AG08395 (cell line): ENCODE measurements around the gene UBTF.

Experiments used
- DNase-seq: peaks from one replicate; pipeline ENCODE4 v3.0.0; 2012; ENCODE audit warnings: mixed read lengths, low spot score

UBTF gene

DNA sequence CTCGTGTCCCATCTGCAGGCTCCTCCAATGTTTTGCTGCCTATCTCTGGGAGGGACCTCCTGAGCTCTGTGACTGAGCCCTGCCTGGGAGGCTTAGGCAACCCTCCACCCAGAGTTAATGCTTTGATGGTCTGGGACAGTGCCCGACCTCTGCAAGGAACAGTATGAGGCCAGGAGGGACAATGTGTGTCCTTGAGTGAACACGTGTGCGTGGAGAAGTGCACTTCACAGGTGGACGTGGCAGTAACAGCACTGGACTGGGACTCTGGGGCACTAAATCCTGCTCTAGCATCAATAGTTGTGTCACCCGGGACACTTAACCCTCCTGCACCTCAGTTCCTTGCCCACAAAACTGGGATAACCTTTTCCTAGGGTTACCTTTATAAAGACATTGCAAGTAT is 4.6 kb downstream of the UBTF start:
- no peak for DNase-seq

DNA sequence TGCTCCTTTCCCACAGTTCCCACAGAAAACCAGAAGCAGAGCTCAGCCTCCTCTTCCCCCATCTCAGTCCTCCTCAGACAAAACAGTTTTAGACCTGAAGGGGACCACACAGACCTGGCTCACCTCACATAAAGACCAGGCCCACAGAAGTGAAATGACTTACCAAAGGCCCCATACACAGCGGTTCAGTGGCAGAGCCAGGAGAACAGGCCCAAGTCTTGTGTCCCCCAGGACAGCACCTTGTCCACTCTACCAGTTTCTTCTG is 5.3 kb downstream of the UBTF start:
- DNase-seq: no peak

DNA sequence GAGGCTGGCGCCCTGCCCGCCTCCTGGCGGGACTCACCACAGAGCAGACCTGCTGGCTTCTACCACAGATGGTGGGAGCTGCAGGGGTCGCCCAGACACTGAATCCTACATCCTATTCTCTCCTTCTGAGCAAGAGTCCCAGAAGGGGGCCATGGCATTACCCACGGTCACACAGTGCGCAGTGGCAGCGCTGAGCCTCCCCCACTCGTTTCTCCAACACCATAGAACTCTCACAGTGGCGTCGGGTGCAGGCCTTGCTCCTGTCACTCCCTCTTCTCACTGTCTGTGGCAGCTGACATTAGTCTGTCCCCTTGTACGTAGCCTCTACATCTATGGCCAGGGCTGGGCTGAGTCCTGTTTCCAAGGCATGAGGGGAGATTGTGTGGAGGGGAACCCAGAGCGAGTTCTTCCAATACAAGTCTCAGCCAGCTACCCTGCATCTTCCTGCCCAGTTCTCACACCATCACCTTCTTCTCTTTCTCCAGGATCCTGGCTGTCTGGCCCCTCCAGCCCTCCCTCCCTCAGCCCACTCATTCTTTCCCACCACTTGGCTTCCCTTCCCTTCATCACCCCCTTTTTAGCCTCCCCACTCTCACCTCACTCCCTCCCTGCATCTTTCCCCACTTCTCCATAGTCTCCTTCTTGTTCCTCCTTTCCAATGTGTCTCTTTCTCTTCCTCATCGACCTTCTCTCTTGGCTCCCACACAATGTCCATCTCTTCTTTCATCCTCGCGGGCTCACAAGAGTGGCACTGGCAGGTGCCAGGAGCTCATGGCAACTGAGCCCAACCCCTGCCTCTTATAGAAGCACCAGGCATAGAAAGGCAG is 5.9 kb downstream of the UBTF start:
- no peak for DNase-seq

- DNase-seq: no peak
Measured at GRCh38 chr17:44212507-44213402, 6.7 kb downstream of the UBTF start.

DNA sequence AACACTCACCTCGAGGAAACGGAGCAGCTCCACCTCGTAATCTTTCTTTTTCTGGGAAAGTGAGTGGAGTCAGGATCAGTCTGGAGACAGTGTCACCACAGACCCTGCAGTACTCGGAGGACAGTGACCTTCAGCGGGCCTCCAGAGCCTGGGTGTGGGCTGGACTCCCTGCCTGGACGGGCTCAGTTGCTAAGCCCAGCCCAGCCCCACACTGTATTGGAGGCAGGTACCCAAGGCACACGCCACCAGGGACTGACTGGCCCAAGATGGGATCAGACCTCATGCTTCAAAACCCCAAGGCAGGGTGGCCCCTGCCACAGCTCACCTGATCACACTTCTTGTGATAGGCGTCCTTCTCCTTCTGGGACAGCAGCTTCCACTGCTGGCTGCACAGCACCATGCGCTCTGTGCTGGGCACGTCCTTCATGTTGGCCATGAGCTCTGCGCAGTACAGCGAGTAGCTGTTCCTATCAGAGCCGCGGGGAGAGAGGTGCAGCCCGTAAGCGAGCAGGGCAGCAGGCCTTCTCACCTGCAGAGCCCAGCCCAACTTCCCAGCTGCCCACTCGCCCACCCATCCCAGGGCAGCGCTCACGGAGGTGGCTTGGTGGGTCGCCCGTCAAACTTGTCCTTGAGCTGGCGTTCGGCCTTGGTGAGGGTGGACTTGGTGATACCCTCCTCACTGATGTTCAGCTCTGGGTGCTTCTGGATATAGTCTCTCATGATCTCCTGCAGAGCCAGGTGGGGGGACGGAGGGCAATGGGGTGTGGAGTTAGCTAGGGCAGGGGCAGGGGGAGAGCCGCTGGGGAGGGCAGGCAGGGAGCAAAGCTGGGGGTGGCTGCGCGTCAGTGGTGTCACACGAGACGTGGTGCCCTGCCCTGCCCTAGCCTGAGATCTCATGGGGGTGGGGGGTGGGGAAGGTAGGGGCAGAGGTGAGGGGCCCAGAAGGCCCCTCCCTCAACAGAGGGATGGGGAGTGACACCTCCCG is 7.9 kb downstream of the UBTF start:
- DNase-seq: no peak

GRCh38 chr17:44210342-44211192 is 8.9 kb downstream of the UBTF start:
- DNase-seq: peak; percentile 92

GRCh38 chr17:44209786-44210341 is 9.6 kb downstream of the UBTF start:
- DNase-seq: no peak

GRCh38 chr17:44207743-44208142 is 11.7 kb downstream of the UBTF start:
- DNase-seq: no peak

GRCh38 chr17:44207319-44207718 is 12.2 kb downstream of the UBTF start:
- no peak for DNase-seq

DNA sequence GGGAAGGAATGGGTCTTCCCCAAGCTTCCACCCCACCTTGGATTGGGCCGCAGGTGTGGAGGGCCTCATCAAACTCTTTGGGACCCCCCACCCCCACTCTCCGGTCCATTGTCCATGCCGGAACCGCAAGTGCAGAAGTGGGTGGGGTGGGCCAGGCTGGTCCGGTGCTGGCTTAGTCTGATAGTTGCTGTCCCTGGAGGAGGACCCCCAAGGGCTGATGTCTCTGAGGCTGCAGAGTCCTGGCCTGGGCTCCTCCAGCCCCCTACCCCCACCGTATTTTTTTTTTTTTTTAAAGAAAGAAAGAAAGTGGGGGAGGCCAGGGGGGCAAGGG is 12.7 kb downstream of the UBTF start:
- no peak for DNase-seq

- no peak for DNase-seq
Measured at GRCh38 chr17:44205962-44206824, 13.3 kb downstream of the UBTF start.

DNA sequence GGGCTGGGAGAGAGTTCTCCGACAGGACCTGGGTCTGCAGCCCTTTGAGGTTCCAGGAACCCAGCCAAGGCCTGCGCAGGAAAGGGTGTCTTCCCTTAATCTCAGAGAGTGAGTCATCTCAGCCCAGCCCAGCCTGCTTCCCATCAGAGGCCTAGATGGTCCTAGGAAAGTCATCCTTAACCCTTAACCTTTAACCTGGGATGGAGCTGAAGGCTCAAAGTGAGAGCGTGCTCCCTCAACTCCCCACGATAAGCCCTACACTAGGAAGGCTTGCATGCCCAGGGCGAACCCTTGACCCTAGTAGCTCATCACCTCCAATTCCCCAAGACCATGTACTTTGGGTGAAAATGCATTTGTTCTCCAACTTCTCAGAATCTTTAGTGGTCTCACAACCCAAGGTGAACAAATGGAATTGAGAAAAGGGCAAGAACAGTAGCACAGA is 15.0 kb downstream of the UBTF start:
- DNase-seq: peak; percentile 46

DNA sequence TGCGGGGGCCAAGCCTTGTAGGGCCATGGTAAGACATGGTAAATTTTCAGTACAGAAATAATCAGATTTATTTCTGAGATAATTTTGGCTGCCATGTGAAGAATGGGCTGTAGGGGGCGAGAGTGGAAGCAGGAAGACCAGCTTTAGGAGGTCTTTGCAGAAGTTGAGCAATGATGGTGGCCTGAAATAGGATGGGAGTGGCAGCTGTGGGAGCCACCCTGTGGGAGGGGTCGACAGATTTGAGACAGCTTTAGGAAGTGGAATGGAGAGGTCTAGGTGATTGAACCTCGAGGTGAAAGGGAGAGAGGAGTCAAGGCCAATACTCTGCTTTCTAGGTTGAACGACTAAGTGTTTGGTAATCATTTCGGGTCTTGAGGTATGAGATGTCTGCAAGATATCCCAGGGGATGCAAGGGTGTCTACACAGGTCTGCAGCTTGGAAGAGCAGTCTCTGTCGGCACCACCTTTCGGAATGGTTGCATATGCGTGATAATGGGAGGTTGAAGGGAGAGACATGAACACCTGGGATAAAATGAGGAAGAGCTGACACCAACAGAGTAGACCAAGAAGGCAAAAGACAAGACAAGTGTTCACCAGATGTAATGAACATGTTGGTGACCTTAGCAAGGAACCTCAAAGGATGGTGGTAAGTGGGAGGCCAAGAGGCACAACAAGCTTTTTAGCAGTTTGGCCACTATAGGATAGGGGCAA is 15.6 kb downstream of the UBTF start:
- peak; percentile 35 for DNase-seq

GRCh38 chr17:44202756-44203155 is 16.7 kb downstream of the UBTF start:
- DNase-seq: no peak

DNA sequence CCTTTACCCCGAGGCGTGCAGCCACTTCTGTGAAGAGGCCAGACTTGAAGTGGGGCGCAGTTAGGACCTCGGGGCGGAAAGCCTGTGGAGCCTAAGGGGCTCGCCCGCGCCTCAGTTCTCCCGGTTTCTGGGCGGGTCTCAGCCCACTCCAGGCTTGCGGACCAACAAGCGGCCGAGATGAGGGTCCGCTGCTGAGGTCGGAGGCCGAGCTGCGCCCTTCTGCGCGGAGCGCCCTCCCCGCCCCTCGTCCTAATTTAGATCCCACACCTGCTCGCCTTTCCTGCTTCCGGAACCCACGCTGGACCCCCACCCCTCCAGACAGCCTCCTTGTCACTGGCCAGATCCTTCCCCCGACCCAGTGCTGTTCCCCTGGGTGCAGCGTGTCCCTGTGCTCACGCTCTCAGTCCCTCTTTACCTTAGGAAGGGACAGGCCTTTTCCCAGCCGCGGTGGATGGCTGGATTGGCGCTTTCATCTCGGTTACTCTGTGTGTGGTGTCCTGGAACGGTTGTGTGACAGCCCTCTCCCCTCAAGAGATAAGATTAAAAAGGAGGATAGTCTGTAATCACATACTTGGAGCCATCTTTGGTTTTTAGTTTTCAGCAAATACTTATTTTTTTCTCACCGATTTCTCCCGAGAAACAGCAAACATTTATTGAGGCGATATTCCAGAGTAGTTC is 18.9 kb downstream of the UBTF start:
- no peak for DNase-seq

DNA sequence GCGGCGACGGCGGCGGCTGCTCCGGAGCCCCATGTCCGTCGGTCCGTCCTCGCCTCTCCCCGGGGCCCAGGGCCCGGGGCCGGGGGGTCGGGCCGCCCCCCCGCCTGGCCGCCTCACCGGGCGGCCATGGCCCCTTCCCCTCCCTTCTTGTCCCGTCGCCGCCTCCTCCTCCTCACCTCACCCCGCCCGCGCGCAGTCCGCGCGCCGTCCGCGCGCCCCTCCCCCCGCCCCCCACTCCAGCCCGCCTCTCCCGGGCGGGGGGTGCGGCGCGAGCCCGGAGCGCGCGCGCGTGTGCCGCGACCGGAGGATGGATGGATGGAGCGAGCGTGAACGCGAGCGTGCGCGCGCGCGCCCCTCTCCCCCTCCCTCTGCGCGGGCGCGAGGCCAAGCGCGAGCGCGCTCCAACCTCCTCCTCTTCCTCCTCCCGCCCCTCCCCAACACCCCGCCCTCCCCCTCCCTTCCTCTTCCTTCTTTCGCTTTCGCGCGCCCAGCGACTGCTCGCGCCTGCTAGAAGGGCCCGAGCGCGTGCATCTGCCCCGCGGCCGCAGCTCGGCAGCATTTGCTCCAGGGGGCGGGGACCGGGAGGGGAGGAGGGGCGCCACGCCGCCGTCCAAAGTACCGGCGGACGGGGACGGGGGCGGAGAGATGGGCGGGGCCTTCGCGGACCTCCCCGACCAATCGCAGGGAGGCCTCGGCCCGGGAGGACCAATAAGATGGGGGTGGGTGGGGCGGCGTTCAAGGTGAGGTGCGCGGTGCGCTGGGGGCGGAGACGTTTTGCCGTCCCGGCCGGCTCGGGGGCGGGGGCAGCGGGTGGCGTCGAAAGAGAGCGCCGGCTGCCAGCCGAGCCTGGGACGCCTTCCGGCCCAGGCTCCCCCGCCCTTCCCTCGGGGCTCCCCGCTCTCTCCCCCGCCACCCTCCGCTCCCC is 19.7 kb downstream of the UBTF start, which contains the start of gene ATXN7L3:
TSS of gene ATXN7L3 (minus strand) at position 332 of the 925 bp plus-strand sequence. CDS start 1,814 bp downstream, outside the sequence.
- peak; percentile 99 for DNase-seq
